GM21529 (cell line): ENCODE measurements around the gene C2CD4A.

Source experiments
- ATAC-seq: cut with Tn5 transposase; IDR thresholded peaks from one replicate; pipeline ENCODE4 v1.9.1; 2021; ENCODE audit not compliant: unreplicated experiment

The C2CD4A gene

GRCh38 chr15:62093809-62094208 lies 27.0 kb downstream of the C2CD4A start:
- ATAC-seq, result no peak

GRCh38 chr15:62094388-62094787 lies 27.6 kb downstream of the C2CD4A start:
- ATAC-seq, result no peak

DNA sequence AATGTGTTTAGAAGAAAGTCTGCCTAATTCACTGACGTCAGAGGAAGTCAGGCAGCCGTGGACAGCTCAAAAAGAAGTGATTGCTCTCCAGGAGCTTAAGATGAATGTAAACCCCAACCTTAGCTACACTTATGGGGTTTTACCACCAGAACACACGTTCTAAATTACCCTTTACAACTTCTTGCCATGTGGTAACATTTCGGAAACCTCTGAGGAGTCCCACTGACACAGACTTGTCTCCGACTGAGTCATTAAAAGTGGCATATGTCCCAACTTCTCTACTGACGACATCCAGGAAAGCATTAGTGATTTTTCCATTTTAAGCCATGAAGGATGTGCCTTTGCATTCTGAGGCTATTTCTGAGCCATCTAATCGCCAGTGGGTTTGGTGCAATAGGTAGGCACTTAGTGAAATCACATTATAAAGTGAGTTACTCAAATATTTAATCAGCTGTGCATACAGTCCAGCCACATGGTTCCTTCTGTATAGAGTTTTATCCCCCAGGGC lies 32.4 kb downstream of the C2CD4A start:
- ATAC-seq, result no peak

DNA sequence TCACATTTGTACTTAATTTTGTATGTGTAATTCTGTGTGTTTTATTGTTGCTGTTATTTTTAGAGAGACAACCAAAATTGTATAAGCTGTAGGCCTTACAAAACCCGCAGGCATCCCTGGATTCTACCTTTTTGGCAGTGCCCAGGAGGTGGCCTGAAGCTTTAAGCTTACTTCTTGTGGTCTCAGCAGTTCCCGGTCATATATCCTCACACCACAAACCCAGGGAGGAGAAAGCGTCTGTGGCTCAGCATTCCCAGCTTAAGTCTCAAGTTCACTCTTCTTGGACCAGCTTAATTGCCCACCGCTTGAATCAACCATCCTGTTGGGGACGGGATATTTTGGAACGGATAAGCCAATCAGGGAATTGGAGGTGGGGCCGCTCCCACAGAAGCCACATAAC lies 36.7 kb downstream of the C2CD4A start:
- ATAC-seq, result no peak

- ATAC-seq, result no peak
These were observed 37.6 kb downstream of the C2CD4A start for GRCh38 chr15:62104401-62104800.

- no peak for ATAC-seq
These were observed 38.1 kb downstream of the C2CD4A start for GRCh38 chr15:62104846-62105245.

DNA sequence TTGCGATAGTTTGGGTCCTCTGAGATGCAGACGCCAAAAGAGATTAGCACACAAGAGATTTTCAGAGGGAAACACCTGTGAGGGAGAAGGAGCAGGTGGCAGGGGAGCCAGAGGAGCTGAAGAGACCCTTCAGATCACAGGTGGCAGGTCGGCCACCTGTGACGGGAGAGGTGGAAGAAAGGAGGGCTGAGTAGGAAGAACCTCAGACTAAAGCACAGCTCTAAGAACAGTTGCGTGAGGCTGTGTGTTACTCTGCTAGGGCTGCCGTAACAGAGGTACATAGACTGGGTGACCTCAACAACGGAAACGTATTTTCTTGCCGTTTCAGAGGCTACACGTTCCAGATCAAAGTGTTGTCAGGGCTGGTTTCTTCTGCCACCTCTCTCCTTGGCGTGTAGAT lies 38.5 kb downstream of the C2CD4A start:
- no peak for ATAC-seq

DNA sequence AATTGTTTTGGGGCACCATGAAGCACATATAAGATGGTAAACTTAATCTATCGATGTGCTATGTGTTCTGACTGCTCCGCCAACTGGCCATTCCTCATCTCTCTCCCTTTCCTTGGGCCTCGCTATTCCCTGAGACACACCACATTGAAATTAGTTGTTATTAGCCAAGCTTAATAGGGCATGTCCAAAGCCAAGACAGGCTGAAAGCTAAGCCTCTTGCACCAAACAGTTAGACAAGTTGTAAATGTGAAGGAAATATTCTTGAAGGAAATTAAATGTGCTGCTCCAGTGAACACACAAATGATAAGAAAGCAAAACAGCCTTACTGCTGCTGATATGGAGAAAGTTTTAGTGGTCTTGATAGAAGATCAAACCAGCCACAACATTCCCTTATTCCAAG lies 39.3 kb downstream of the C2CD4A start:
- ATAC-seq, result no peak

DNA sequence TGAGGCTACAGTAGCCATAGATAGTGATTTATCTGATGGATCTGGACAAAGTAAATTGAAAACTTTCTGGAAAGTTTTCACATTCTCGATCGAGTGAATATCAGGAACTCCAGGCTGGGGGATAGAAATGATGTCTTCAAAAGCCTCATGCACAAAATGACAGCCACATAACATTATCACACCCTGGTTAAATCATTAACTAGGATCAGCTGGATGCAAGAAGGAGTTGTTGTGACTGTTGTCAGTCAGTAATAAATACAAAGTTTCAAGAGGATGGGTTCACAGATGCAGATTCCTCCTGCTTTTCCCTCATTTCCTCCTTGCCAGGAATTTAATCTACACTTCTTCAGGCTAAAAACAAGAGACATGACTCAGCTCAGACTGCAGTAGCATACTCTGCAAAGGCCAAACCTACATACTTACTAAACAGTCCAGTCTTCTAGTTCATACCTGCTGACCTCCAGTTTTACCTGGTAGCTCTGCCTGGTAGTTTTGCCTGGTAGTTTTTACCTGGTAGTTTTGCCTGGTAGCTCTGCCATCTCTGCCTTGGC lies 40.9 kb downstream of the C2CD4A start:
- ATAC-seq, result no peak

DNA sequence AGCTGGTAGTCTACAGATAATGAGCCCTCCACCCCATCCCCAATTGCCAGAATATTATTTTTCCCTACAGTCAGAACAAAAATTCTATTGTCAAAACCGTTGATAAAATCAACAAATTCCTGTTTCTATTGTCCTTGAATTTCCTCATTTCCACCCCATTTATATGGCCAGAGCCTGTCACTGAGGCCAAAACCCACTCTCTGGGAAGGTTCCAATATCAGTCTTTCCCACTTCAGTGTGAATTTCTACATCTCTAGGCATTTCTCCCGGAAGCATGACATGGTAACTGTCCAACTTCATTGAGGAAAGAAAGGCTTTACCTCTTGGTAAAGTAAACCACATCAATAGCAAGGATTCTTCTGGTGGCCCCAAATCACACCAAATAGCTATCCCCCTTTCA lies 41.6 kb downstream of the C2CD4A start:
- ATAC-seq, result no peak

DNA sequence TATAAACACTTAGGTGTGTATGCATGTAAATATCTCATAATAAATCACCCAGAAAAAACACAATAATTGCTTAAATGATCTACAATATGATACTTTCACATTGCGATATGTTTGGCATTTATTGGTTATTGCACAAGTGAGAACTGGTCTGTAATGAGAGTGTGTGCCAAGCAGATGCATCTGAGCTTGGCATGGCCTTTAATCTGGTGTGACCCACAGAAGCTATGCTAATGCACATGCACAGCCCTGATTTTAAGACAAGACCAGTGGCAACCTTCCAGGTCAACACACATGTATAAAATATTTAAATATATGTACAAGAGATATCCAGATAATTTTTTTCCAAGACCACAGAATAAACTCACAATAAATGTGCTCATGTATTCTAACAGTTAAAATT lies 42.7 kb downstream of the C2CD4A start:
- no peak for ATAC-seq

DNA sequence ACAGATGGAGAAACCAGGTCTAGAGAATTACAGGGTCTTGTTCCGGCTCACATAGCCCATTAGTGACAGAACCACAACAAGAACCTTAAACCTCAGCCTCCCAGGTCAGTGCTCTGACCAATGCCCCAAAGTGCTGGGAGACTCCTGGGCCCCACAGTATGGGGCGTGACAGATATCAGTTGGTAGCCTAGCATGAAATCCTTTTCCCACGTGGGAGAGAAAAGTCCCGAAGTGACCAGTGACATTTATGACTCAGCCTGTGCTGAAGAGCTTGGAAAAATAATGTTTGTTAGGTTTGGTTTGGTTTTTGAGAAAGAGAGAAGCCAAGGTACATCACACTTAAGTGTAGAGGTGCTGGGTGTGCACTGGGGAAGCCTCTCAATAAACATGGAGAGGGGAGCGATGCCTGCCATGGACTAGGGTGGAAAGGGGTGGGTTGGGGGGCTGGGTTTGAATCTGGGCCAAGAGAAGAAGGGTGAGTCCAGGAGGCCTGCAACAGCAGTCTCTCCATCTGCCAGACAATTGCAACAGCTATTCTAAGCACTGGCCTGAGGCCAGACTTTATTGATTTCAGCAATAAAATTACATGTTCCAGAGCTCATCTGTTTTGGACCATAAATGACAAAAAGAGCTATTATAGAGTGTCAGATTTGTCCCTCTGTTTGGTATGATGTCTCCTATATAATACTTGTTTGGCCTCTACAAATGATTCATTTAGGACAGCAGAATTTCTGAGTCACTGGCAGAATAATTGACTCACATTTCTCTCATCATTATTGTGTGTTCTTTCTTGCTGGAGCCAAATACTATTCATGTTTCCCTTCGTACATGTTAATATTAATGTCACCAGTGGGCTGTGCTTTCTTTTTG lies 43.4 kb downstream of the C2CD4A start:
- ATAC-seq, result no peak

DNA sequence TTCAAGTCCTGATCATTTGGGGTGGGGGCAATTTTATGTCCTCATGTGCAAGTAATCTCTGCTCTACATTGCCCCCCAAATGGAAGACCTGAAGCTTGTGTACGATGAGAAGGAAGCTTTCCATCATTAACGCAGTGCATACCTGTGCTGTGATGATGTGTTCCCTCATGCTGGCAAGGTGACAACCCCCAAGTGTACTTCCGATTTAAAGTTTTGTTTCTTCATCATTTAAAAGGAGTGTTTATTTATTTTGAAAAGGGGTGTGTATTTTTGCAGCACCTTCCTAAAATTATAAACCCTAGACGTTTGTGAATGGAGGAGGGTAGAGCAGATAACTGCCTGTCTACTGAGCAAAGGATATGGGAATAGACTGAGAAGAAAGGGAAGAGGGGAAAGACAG lies 45.3 kb downstream of the C2CD4A start:
- no peak for ATAC-seq

DNA sequence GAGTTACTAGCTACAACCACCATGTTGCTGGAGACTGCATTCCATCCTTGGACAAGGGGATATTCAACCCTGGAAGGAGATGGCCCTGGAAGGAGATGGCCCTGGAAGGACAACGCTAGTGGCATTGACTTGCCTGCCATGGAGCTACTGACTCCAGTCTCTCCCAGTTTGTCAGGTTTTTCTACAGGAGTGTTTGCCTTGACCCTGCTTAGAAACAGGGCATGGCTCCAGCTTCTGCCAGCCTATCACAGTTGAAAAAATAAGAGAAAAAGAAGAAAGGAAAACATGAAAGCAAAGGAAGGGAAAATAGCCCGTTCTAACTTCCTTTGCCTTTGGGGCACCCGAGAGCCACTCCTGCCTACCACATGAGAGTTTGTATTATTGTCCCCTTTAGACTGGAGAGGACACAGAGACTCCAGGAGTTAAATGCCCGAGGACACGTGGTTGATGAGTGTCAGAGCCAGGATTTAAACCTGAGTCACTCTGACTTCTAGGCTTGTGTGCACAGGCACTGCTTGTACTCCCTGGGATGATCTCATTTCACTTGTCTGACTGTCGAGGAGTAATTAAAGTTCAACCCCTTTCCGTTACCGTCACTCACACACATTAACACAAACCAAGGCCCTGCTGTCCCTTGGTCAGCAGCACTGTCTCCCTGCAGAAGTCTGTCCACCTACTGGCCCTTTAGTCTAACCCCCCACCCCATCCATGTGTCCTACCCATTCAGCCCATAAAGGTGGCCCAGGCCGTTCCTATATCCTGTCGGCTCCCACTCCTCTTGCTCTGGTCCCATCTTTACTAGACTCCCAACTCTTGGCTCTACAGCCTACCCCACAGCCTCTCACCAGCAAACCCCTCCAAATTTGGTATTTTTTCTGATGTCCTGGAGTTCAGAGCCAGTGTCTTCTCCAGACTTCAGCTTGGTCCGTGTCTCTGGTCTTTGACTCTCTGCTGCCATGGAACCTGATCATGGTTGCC lies 46.1 kb downstream of the C2CD4A start:
- ATAC-seq, result no peak

GRCh38 chr15:62115847-62116246 lies 49.1 kb downstream of the C2CD4A start:
- no peak for ATAC-seq

DNA sequence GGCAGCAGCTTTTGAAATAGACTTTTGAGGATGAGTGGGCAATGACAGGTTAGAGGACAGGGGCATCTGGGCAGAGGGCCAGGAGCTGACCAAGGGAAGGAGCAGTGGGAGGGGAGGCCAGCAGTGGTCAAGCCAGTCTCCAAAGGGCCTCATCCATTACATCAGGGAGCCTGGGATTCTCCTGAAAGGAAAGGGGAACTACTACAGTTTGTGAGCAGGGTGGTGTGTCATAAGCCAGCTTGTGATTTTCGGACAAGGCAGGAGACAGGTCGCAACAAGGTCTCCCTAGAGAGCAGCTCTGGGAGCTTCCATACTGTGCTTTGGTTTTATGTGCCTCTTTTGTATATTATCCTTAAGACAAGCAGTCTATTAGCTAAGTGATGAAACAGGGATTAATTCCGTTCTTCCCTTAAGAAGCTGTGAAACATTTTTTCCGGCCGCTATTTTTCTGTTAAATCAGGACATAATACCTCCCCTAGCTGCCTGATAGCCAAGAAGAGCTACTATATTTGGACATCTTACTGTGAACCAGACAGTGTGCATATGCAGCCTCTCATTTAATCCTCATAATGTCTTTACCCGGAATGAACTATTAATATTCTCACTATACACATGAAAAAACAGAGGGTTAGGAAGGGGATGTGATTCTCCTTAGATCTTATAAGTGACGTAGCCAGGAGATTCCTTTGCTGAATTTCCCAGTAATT lies 51.9 kb downstream of the C2CD4A start:
- no peak for ATAC-seq

DNA sequence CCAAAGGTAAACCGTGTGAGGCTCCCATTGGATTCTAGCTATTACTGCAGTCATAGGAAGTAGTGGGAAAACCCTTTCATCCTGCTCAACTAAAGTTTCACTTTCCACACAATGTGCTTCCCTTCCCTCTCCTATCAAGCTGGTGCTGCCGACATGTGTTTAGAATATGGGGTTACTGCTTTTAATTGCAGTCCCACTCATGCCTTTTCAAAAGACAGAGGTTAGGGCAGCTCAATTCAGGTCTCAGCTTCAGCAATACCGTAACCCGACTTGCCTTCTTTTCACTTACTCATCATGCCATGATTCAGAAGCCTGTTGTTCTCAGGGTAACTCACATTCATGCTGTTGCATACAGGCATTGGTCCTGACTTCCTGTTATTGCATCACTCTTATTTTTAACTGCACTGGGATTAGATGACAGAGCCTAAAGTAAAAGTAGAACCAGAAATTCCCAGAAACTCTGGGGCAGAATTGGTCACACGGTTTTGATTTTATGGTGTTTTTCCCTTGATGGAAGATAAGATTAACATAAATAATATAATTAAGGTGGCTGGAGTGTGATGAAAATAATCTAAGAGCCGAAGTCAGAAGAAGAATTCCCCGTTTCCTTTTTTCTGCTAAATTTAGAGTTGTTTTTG lies 52.6 kb downstream of the C2CD4A start:
- no peak for ATAC-seq

- no peak for ATAC-seq
These were observed 53.1 kb downstream of the C2CD4A start for GRCh38 chr15:62119874-62120273.
